Non-pigmented ciliary epithelial cell (primary cell): Measurements from ENCODE around the gene PCNP.
"Not testable (repeated sequence)": the region's sequence is repeated elsewhere in the genome, so short reads cannot be mapped to it uniquely, and the experiment has no call there.

Source experiments
- DNase-seq: peaks from one replicate; pipeline ENCODE4 v3.0.0-alpha.2; 2010; ENCODE audit warnings: low read depth

The PCNP gene

DNA sequence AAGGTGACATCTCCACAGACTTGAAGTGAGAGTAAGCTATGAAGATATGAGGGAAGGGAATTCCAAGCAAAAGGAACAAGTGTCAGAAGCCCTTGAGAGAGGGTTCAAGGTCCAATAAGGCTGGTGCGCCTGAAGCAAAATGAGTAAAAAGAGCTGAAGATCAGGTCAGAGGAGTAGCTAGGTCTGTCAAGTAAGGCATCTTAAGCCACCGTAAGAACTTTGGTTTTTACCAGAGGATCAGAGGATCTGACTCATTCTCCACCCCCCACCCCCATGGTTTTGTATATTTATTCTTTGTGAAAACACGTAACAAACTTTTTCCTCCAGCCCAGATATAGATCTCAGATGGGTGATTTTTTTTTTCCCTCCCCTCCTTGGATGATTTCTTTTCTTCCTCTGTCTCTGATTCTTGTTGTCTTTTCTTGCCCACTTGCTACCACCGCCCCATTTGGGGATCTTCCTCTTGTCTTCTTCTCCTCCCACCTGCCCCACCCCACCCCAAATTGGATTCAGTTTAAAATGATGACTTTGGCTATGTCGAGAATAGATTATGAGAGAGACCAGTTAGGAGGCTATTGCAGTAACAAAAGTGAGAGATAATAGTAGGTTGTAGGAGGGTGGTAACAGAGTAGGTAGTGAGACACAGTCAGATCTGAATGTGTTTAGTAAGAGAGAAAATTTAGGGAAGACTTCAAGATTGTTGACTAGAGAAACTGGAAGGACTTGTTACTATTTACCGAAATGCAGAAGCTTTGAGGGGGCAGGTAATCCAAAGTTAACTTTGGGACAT, 6.3 kb upstream of the PCNP start:
- DNase-seq: peak; percentile 38

DNA sequence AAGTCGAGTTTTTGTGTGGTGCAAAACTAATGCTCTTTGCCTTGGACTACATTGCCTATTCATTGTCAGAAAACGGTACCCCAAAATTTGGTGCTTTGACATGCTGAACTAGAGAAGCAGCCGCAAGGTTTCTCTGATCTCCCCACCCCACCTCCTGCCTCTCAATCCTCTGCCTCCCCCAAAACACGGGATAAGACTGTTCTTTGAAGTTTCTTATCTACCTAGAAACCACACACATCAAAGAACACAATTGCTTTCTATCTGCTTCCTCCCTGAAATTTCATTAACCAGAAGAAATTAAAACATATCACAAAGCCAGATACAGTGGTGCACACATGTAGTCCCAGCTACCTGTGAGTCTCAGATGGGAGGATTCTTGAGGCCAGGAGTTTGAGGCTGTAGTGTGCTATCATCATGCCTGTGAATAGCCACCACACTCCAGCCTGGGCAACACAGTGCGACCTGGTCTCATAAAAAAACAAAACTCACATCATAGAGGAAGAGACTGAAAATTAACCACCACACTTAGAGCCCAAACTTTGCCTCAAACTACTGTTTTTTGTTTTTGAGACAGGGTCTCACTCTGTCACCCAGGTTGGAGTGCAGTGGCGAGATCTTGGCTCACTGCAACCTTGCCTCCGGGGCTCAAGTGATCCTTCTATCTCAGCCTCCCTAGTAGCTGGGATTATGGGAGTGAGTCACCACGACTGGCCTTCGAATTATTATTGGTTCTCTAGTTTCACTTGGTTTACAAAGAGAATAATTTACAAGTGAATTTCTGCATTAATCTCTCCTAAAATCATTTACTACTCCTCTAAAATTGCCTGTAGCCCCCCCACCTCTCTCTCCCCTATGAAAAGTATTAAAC, 2.7 kb upstream of the PCNP start:
- DNase-seq: no peak

DNA sequence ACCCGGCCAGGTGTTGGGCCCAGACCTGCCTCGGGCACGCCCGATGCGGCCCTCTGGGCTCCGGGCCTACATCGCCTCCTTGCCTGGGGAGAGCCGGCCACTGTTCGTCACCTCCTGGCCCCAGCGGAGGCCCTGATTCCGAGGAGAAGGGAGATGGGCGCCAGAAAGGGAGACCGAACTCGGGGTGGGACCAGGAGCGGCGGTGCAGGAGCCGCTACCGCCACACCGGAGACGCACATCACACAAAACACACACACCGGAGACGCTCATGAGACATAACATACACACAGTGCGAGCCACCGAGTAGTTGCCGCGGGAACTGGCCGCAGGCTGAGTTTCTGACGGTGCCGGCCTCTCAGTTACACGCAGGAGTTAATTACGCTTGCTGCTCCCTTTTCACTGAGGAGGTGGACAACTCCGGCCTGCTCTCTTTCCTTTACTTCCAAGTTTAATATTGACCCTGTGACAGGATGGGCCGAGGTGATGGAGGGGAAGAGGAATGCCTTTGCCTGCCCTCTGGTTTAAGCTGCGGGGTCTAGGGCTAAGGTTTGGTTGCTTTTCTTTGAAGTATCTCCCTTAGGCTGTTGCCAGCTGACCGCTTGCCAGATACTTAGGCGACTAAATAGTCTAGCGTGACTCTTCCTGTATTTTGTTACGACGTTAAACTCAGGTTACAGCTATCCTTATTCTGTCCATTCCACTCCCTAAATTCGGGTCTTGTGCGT, 570 bp downstream of the PCNP start:
- no peak for DNase-seq

DNA sequence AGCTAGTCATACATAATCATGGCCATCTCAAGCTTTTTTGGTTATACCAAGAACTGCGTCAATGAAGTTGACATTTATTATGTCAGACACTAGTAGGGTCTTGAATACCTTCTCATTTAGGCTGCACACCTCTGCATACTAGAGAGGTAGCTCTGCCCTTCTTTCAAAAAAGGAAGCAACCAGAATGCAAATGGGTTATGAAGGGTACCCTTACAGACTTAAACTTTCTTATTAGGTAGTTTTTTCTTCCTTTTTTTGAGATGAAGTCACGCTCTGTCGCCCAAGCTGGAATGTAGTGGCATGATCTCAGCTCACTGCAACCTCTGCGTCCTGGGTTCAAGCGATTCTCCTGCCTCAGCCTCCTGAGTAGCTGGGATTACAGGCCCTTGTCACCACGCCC, 3.3 kb downstream of the PCNP start:
- DNase-seq: no peak

DNA sequence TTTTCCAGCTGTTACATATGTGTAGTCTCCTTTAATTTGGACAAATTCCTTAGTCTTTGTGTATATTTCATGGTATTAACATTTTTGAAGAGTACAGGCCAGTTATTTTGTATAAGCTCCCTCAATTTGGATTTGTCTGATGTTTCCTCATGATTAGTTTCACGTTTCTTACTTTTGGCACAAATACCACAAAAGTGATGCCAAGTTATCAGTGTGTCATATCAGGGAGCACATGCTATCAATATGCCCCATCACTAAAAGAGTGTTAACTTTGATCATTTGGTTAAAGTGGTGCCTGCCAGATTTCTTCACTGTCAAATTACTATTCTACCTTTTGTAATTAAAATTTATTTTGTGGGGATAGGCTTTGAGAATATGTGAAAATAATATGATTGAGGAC, 14.6 kb downstream of the PCNP start:
- DNase-seq: no peak

DNA sequence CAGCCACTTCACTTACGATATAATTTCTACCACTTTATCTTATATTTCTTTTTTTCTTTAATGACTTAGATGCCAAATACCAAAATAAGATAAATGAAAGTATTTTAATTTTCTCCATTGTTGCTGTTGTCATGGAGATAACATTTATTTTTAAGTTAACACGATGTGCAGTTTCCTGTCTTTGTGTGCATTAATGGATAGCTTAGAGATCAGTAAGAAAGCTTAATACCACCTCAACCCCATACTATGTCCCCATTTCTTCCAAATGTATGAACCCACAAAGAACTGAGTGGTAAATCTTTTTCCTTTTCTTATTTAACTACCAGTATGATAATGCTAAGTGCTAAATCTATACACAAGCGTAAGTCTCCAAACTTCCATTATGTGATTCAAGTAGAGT, 17.1 kb downstream of the PCNP start:
- no peak for DNase-seq

DNA sequence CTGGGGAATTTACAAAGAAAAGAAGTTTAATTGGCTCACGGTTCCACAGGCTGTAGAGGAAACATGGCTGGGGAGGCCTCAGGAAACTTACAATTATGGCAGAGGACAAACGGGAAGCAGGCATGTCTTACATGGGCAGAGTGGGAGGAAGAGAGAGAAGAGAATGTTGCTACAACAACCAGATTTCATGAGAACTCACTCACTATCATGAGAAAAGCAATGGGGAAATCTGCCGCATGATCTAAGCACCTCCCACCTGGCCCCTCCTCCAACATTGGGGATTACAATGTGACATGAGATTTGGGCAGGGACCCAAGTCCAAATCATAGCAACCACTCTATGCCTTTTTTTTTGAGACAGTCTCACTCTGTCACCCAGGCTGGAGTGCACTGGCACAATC, 28.8 kb downstream of the PCNP start:
- no peak for DNase-seq

DNA sequence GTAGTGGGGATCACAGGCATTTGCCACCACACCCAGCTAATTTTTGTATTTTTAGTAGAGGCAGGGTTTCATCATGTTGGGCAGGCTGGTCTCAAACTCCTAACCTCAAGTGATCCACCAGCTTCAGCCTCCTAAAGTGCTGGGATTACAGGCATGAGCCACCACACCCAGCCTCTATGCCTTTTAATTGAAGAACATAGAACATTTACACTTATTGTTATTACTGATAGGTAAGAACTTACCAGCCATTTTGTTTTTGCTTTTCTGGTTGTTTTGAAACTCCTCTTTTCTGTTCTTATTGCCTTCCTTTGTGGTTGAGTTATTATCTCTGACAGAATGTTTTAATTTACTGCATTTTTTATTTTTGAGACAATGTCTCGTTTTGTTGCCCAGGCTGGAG, 29.2 kb downstream of the PCNP start:
- no peak for DNase-seq

DNA sequence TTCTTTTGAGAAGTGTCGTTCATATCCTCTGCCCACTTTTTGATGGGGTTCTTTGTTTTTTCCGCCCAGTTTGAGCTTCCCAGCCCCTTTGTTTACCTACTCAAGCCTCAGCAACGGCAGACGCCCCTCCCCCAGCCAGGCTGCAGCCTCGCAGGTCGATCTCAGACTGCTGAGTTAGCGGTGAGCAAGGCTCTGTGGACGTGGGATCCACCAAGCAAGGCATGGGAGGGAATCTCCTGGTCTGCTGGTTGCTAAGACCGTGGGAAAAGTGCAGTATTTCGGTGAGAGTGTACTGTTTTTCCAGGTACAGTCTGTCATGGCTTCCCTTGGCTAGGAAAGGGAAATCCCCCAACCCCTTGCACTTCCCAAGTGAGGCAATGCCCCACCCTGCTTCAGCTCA, 31.4 kb downstream of the PCNP start:
- DNase-seq: not testable (repeated sequence)

DNA sequence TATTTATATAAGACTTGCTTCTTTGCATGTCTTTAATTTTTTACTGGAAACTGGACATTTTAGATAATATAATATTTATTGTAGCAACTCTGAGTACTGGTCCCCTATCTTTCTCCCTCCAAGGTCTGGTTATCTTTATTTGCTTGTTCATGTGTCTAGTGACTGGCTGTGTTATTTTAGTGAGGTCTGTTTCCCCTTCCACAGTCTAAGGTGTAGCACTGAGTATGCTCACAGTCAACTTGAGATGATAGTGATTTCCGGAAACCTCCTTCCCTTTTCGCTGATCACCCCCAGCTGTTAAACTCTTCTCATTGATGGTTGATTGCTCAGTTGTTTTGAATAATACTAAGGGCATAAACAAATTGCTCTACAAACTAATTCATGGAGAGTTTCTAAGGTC, 37.0 kb downstream of the PCNP start:
- no peak for DNase-seq

DNA sequence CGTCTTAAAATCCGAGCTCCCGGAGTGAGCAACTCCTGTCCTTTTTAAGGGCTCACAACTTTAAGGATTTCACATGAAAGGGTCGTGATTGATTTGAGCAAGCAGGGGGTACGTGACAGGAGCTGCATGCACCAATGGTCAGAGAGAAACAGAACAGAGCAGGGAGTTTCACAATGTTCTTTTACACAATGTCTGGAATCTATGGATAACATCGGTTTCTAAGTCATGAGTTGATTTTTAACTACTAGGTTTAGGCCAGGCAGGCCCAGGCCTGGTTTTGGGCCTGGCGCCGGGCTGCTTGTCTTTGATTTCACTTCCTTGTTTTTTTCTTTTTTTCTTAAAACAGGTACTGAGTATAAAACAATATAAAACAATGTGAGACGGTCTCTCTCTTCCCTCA, 39.0 kb downstream of the PCNP start:
- not testable (repeated sequence) for DNase-seq

DNA sequence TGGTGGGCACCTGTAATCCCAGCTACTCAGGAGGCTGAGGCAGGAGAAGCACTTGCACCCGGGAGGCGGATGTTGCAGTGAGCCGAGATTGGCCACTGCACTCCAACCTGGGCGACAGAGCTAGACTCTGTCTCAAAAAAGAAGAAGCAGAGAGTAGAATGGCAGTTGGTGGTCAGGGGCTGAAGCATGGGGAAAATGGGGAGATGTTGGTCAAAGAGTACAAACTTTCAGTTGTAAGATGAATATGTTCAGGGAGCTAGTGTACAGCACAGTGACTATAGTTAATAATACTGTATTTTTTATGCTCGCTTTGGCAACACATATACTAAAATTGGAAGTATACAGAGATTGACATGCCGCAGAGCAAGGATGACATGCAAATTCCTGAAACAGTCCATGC, 41.5 kb downstream of the PCNP start:
- no peak for DNase-seq

DNA sequence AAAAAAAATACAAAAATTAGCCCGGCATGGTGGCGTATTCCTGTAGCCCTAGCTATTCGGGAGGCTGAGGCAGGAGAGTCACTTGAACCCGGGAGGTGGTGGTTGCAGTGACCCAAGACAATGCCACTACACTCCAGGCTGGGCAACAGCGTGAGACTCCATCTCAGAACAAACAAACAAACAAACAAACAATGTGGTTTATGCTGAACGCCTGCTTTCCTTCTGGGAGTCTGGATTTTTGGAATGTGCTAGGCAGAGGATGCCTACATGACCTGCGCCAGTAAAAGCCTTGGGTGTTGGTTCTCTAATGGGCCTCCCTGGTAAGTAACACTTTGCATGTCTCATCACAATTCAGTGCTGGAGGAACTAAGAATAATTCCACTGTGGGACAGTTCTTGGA, 43.5 kb downstream of the PCNP start:
- no peak for DNase-seq

DNA sequence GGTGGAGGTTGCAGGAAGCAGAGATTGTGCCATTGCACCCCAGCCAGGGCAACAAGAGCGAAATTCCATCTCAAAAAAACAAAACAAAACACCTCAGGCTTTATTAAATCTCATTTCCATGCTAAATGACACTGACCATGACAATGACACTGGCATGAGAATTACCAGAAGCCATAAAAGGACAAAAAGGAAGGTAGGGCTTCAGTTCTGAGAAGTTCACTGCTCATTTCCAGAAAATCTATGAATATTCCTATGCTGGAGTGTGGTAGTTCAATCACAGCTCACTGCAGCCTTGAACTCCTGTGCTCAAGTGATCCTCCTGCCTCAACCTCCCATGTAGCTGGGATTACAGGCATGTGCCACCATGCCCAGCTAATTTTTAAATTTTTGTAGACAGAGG, 44.7 kb downstream of the PCNP start:
- no peak for DNase-seq

DNA sequence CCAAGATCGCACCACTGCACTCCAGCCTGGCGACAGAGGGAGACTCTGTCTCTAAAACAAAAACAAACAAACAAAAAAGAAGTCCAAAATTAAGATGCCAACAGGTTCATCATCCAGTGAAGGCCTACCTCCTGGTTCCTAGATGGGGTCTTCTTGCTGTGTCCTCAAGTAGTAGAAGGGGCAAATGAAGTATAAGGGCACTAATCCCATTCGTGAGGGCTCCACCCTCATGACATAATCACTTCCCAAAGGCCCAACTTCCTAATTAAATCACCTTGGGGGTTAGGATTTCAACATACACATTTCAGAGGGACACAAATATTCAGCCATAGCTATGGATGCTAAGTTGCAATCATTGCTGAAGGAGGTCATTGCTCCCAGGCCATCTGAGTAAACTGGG, 45.8 kb downstream of the PCNP start:
- no peak for DNase-seq

DNA sequence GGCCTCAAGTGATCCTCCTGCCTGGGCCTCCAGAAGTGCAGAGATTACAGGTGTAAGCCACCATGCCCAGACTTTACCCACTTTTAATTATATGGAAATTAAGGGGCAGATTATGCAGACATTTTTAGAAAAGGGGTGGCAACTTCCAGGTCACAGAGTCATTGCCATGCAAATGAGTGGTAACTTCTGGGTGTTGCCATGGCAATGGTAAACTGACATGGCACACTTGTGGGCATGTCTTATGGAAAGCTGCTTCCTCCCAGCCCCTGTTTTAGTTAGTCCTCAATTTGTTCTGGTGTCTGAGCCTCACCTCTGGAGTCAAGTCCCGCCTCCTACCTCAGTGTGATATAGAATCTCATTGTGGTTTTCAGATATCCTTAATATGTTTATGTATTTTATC, 49.7 kb downstream of the PCNP start:
- DNase-seq: no peak

DNA sequence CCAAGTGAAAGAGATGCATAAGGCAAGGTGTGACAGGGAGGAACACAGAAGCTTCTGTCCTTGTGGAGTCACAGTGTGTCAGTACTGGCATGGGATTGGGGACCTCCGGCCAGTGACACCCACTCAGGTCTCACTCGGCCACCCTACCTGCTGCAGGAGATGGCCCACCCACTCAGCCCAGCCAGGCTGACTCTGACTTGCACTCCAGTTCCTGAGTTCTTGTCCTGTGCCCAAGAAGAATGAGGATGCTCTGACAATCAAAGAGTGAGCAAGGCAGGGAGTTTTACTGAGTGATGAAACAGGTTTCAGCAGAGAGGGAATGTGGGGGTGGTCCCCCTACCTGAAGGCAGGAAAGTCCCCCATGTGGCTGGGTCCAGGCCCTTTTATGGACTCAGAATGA, 50.9 kb downstream of the PCNP start:
- no peak for DNase-seq

DNA sequence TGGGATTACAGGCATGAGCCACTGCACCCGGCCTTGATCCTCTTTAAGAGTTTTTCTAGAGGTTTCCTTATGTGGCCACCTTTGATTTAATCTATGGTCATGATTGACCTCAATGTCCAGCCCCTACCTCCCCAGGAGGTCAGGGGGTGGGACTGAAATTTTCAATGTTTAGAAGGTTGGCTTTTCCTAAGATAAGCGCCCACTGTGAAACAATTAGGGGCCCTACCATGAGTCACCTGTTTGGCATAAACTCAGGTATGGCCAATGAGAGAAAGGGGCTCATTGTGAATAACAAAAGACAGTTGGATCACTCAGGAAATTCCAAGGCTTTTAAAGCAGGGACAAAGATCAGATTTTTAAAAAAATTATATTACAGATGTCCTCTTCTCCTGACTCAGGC, 51.9 kb downstream of the PCNP start:
- no peak for DNase-seq

DNA sequence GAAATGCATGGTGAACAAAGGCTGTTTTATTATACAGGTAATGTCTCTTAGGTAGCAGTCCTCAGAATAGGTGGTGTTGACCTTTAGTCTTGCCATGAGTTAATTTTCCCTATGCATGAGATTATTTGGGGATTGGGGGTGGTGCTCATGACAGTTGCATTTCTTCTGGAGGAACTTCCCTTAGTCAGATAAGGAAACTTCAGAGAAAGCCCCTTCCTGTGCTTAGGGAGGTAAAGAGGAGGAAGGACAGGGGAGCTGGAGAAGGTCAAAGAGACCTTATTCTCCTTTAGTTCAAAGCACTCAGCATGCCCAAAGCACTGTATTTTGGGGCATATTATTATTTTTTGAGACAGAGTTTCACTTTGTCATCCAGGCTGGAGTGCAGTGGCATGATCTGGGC, 55.2 kb downstream of the PCNP start:
- DNase-seq: no peak

DNA sequence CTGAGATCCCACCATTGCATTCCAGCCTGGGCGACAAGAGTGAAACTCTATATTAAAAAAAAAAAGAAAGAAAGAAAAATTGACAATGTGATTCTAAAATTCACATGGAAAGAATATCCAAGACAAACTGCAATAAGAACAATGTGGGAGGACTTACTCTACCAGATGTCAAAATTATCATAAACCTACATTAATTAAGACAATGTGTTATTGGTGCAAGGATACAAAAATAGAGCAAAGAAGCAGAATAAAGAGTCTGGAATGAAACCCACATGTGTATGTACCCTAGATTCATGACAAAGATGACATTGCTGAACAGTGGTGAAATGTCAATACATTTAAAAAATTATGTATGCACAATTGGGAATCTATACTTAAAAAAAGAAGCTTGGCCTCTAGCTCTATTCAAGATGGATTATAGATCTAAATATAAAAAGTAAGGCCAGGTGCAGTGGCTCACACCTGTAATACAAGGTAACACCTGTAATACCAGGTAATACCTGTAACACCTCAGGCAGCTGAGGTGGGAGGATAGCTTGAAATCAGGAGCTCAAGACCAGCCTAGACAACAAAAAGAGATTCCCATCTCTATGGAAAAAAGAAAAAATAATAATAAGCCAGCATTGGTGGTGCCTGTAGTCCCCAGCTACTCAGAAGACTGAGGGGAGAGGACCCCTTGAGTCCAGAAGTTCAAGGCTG, 57.3 kb downstream of the PCNP start:
- DNase-seq: no peak

DNA sequence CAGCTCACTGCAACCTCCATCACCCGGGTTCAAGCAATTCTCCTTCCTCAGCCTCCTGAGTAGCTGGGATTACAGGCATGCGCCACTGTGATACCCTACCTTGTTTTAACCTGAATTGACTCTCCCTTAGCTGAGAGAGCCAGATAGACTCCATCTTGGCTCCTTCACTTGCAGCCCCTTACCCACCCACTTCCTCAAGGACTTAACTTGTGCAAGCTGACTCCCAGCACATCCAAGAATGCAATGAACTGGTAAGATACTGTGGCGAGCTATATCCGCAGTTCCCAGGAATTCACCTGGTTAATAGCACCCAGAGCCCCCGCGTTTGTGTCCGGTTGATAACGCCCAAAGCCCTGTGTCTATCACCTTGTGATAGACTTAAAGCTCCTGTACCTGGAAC, 58.0 kb downstream of the PCNP start:
- DNase-seq: not testable (repeated sequence)

DNA sequence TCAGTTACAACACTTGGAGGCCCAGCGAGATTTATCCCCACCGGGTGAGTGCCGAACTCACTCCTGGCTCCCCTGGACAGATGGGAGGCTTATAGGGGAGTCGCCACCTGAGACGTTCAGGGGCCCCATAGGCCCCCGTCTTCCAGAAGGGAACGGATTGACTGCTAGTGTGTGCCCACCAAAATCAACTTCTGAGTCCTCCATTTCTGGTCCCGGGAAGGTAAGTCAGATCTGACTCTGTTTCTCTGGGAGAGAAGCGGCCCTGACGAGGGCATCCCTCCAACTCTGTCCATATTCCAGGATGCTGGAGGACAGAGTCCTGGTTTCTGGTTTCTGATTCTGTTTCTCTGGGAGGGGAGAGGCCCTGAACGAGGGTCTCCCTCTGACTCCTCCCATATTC, 58.6 kb downstream of the PCNP start:
- no peak for DNase-seq
